ENCODE results near the gene KRTAP5-8. TPM values are rescaled to one million over a fixed set of nuclear protein-coding genes. Genes with fewer than 3 reads are reported as not detected.

Gene KRTAP5-8
- total and polyA plus RNA-seq, 7 experiments from 2014 or later: not detected

GRCh38 chr11:71500601-71501021 is 37.2 kb upstream of the KRTAP5-8 start:
- Mint-ChIP-seq H3K9me3 (peaks cover 0 to 10% (median 2%) of the 10 kb centered on the region in 11 donors), H3K4me1 (peaks cover 0 to 5% (median 0%) of the 10 kb centered on the region in 7 donors), H3K27ac (no peak overlapping the region), H3K36me3 (peaks cover 31 to 91% (median 63%) of the 10 kb centered on the region in 5 donors), H3K4me3 (no peak overlapping the region), H3K27me3 (no peaks in the 10 kb centered on the region)
- H3K4me3 ChIP-seq (ENCODE audit: low read length): no peak overlapping the region
- no peak for DNase-seq
- CTCF ChIA-PET: no interaction called here
- H3K27me3 ChIP-seq (ENCODE audit: control insufficient read depth in 2 of 2, insufficient read depth in 2 of 2, low read length in 2 of 2): no peaks in the 10 kb centered on the region
- intact Hi-C loops (cut with micrococcal nuclease): no loop called here
- no peak overlapping the region for H3K27ac ChIP-seq (ENCODE audit: low read depth, low read length)
- POLR2A ChIA-PET: no interaction called here
- H3K9me3 ChIP-seq (ENCODE audit: control insufficient read depth in 2 of 3, low read length in 3 of 3): no peaks in the 10 kb centered on the region
- no peaks in the 10 kb centered on the region for H3K4me1 ChIP-seq (ENCODE audit: control insufficient read depth in 2 of 2, insufficient read depth in 2 of 2, low read length in 2 of 2)
- ATAC-seq: no peak
- H3K36me3 ChIP-seq (ENCODE audit: control insufficient read depth in 2 of 3, insufficient read depth in 3 of 3, low read length in 3 of 3): peaks cover 7 to 88% (median 13%) of the 10 kb centered on the region in 3 experiments

DNA sequence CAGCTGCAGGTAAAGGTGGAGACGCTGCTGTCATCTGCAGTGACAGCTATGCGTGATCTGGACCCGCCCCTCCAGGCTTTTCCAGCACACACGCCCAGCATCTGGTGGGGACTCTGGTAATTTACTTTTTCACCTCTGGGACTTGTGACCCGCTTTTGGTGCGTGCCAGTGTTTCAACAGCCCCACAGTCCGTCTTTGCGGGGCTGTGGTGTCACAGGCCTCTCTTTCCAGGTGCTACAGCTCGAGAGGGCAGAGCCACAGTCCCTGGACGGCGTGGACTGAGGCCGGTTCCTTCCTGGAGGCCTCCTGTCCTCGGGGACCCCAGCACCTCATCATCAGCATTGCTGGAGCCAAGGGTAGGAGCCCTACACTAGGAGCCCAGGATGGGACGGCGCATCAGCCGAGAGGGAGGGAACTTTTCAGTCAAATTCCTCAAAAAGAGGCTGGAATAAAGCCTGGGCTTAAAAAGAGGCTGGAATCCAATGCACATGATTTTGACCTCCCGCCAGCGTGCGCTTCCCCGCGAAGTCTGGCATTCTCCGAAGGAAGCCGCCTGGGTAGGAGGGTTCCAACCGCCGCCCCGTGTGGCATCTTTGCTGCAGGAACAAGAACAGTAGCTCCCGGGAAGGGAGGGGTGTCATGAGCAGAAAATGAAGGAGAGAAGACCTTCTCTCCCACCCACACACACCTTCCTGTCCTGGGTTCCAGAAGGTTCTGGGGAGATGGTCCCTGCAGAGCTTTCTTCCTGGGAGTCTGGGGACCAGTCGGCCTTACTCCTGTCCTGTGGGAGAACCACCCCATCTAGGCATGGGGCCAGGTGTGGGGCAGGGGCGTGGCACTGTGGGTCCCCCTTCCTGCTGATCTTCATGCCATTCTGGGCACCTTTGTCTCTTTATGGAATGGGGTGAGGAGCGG is 36.5 kb upstream of the KRTAP5-8 start:
- DNase-seq (no peak), ATAC-seq (no peak)
- no peak overlapping the region for H3K27ac Mint-ChIP-seq
- Histone ChIP-seq H3K4me3 (ENCODE audit: low read length) (no peak overlapping the region), H3K27me3 (ENCODE audit: control insufficient read depth in 2 of 2, insufficient read depth in 2 of 2, low read length in 2 of 2) (no peaks in the 10 kb centered on the region), H3K9me3 (ENCODE audit: control insufficient read depth in 2 of 3, low read length in 3 of 3) (peaks cover 0 to 3% (median 0%) of the 10 kb centered on the region in 3 experiments), H3K36me3 (ENCODE audit: control insufficient read depth in 2 of 3, insufficient read depth in 3 of 3, low read length in 3 of 3) (peaks cover 7 to 87% (median 13%) of the 10 kb centered on the region in 3 experiments), H3K4me1 (ENCODE audit: control insufficient read depth in 2 of 2, insufficient read depth in 2 of 2, low read length in 2 of 2) (no peaks in the 10 kb centered on the region), H3K27ac (ENCODE audit: low read depth, low read length) (no peak overlapping the region)
- no peaks in the 10 kb centered on the region for H3K27me3 Mint-ChIP-seq
- peaks cover 38 to 91% (median 62%) of the 10 kb centered on the region in 5 donors for H3K36me3 Mint-ChIP-seq
- POLR2A ChIA-PET: no interaction called here
- intact Hi-C loops (cut with micrococcal nuclease): no loop called here
- peaks cover 0 to 5% (median 0%) of the 10 kb centered on the region in 7 donors for H3K4me1 Mint-ChIP-seq
- peaks cover 0 to 17% (median 3%) of the 10 kb centered on the region in 11 donors for H3K9me3 Mint-ChIP-seq
- H3K4me3 Mint-ChIP-seq: no peak overlapping the region
- CTCF ChIA-PET: no interaction called here

DNA sequence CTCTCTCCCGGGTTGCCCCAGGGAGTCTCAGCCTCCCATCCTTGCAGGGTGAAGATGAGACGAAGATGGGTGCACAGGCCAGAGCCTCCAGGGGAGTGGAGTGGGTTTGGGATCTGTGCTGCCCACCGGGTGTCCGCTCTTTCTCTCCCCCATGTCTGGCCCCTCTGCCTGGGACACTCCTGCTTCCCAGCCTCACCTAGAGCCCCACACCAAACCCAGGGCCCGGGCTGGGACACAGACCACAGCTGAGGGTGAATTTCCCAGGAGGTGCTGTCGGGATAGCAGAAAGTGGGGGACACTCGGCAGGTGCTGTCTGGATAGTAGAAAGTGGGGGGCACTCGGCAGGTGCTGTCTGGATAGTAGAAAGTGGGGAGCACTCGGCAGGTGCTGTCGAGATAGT is 35.8 kb upstream of the KRTAP5-8 start:
- no peak for ATAC-seq
- Mint-ChIP-seq H3K36me3 (peaks cover 37 to 91% (median 62%) of the 10 kb centered on the region in 5 donors), H3K4me3 (no peak overlapping the region), H3K27ac (no peak overlapping the region), H3K27me3 (no peaks in the 10 kb centered on the region), H3K9me3 (peaks cover 0 to 24% (median 8%) of the 10 kb centered on the region in 11 donors), H3K4me1 (peaks cover 0 to 5% (median 0%) of the 10 kb centered on the region in 7 donors)
- H3K4me3 ChIP-seq (ENCODE audit: low read length): no peak overlapping the region
- no peak for DNase-seq
- H3K9me3 ChIP-seq (ENCODE audit: control insufficient read depth in 2 of 3, low read length in 3 of 3): peaks cover 0 to 10% (median 0%) of the 10 kb centered on the region in 3 experiments
- peaks cover 7 to 82% (median 13%) of the 10 kb centered on the region in 3 experiments for H3K36me3 ChIP-seq (ENCODE audit: control insufficient read depth in 2 of 3, insufficient read depth in 3 of 3, low read length in 3 of 3)
- H3K27me3 ChIP-seq (ENCODE audit: control insufficient read depth in 2 of 2, insufficient read depth in 2 of 2, low read length in 2 of 2): no peaks in the 10 kb centered on the region
- H3K27ac ChIP-seq (ENCODE audit: low read depth, low read length): no peak overlapping the region
- H3K4me1 ChIP-seq (ENCODE audit: control insufficient read depth in 2 of 2, insufficient read depth in 2 of 2, low read length in 2 of 2): no peaks in the 10 kb centered on the region
- ChIA-PET POLR2A (no interaction called here), CTCF (no interaction called here)
- intact Hi-C loops (cut with micrococcal nuclease): no loop called here

DNA sequence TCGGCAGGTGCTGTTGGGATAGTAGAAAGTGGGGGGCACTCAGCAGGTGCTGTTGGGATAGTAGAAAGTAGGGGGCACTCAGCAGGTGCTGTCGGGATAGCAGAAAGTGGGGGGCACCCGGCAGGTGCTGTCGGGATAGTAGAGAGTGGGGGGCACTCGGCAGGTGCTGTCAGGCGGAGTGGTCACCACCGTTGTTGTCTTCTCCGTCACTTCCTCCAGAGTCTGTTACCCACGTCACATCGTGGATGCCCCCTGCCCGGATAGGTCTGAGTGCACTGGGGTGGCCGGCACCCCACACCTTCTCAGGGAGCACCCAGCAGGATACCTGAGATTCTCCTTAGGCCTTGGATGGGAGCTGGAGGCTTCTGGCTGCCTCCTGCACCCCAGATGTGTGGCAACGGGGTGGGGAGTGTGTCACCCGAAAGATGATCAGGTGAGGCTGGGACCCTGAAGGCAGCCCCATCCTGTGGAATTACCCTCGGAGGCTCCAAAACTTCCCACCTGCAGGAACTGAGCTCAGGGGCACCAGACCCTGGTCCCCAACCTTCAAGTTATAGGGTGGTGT is 34.9 kb upstream of the KRTAP5-8 start:
- Mint-ChIP-seq H3K4me1 (peaks cover 0 to 5% (median 0%) of the 10 kb centered on the region in 7 donors), H3K27me3 (no peaks in the 10 kb centered on the region), H3K9me3 (peaks cover 0 to 34% (median 11%) of the 10 kb centered on the region in 11 donors), H3K27ac (no peak overlapping the region), H3K36me3 (peaks cover 32 to 85% (median 62%) of the 10 kb centered on the region in 5 donors), H3K4me3 (no peak overlapping the region)
- Histone ChIP-seq H3K36me3 (ENCODE audit: control insufficient read depth in 2 of 3, insufficient read depth in 3 of 3, low read length in 3 of 3) (peaks cover 7 to 73% (median 9%) of the 10 kb centered on the region in 3 experiments), H3K9me3 (ENCODE audit: control insufficient read depth in 2 of 3, low read length in 3 of 3) (peaks cover 0 to 15% (median 0%) of the 10 kb centered on the region in 3 experiments), H3K4me1 (ENCODE audit: control insufficient read depth in 2 of 2, insufficient read depth in 2 of 2, low read length in 2 of 2) (no peaks in the 10 kb centered on the region), H3K27ac (ENCODE audit: low read depth, low read length) (no peak overlapping the region), H3K27me3 (ENCODE audit: control insufficient read depth in 2 of 2, insufficient read depth in 2 of 2, low read length in 2 of 2) (no peaks in the 10 kb centered on the region), H3K4me3 (ENCODE audit: low read length) (no peak overlapping the region)
- CTCF ChIA-PET: no interaction called here
- no peak for DNase-seq
- intact Hi-C loops (cut with micrococcal nuclease): no loop called here
- ATAC-seq: no peak
- POLR2A ChIA-PET: no interaction called here

DNA sequence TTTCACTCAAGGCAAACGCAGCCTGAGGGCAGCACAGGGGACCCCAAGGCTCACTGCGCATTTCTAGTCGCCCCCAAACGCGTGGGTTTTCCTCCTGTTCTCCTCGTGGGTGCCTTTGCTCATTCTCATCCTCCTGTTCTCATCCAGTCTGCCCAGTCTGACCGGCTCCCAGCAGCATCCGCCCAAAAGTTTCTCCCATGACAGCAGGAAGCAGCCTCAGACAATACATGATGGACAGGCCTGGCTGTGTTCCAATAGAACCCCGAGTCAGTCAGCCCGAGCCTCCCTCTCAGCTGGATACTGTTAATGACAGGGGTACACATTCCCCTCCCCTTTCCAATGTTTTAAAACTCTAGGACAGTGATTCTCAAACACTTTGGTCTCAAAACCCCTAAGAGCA is 33.3 kb upstream of the KRTAP5-8 start:
- no peaks in the 10 kb centered on the region for H3K27me3 ChIP-seq (ENCODE audit: control insufficient read depth in 2 of 2, insufficient read depth in 2 of 2, low read length in 2 of 2)
- ATAC-seq: no peak
- H3K9me3 Mint-ChIP-seq: peaks cover 9 to 49% (median 24%) of the 10 kb centered on the region in 11 donors
- no peak overlapping the region for H3K4me3 Mint-ChIP-seq
- H3K4me3 ChIP-seq (ENCODE audit: low read length): no peak overlapping the region
- peaks cover under 1 to 57% (median 9%) of the 10 kb centered on the region in 3 experiments for H3K36me3 ChIP-seq (ENCODE audit: control insufficient read depth in 2 of 3, insufficient read depth in 3 of 3, low read length in 3 of 3)
- no peaks in the 10 kb centered on the region for H3K4me1 ChIP-seq (ENCODE audit: control insufficient read depth in 2 of 2, insufficient read depth in 2 of 2, low read length in 2 of 2)
- peaks cover 32 to 70% (median 55%) of the 10 kb centered on the region in 5 donors for H3K36me3 Mint-ChIP-seq
- ChIA-PET POLR2A (no interaction called here), CTCF (no interaction called here)
- no peak for DNase-seq
- no peaks in the 10 kb centered on the region for H3K27me3 Mint-ChIP-seq
- peaks cover 0 to 21% (median 0%) of the 10 kb centered on the region in 3 experiments for H3K9me3 ChIP-seq (ENCODE audit: control insufficient read depth in 2 of 3, low read length in 3 of 3)
- intact Hi-C loops (cut with micrococcal nuclease): no loop called here
- no peak overlapping the region for H3K27ac Mint-ChIP-seq
- no peak overlapping the region for H3K27ac ChIP-seq (ENCODE audit: low read depth, low read length)
- peaks cover 0 to 2% (median 0%) of the 10 kb centered on the region in 7 donors for H3K4me1 Mint-ChIP-seq

- POLR2A ChIA-PET: interaction anchor here (0.6 kb wide), 1 partner anchor 40 kb away, joined by 3 read pairs; no protein-coding TSS in a partner anchor
- Histone ChIP-seq H3K9me3 (ENCODE audit: control insufficient read depth in 2 of 3, low read length in 3 of 3) (peaks cover 0 to 25% (median 0%) of the 10 kb centered on the region in 3 experiments), H3K4me3 (ENCODE audit: low read length) (no peak overlapping the region), H3K4me1 (ENCODE audit: control insufficient read depth in 2 of 2, insufficient read depth in 2 of 2, low read length in 2 of 2) (no peaks in the 10 kb centered on the region), H3K27me3 (ENCODE audit: control insufficient read depth in 2 of 2, insufficient read depth in 2 of 2, low read length in 2 of 2) (no peaks in the 10 kb centered on the region), H3K36me3 (ENCODE audit: control insufficient read depth in 2 of 3, insufficient read depth in 3 of 3, low read length in 3 of 3) (peaks cover 0 to 52% (median 8%) of the 10 kb centered on the region in 3 experiments), H3K27ac (ENCODE audit: low read depth, low read length) (no peak overlapping the region)
- H3K36me3 Mint-ChIP-seq: peaks cover 36 to 67% (median 54%) of the 10 kb centered on the region in 5 donors
- ATAC-seq: no peak
- H3K9me3 Mint-ChIP-seq: peaks cover 13 to 54% (median 29%) of the 10 kb centered on the region in 11 donors
- no peak for DNase-seq
- H3K27me3 Mint-ChIP-seq: no peaks in the 10 kb centered on the region
- H3K4me1 Mint-ChIP-seq: peaks cover 0 to 2% (median 0%) of the 10 kb centered on the region in 7 donors
- intact Hi-C loops (cut with micrococcal nuclease): no loop called here
- no peak overlapping the region for H3K4me3 Mint-ChIP-seq
- no peak overlapping the region for H3K27ac Mint-ChIP-seq
- CTCF ChIA-PET: no interaction called here
Measured at GRCh38 chr11:71505001-71505400, 32.8 kb upstream of the KRTAP5-8 start.

Data from naive thymus-derived CD4-positive, alpha-beta T cell (primary cell).